OCI-LY7 (cell line): Measurements from ENCODE around the gene AAGAB.

Source experiments
- CTCF ChIP-seq: fragments of 200-600 bp; sonication (generic); conservative IDR thresholded peaks from 2 replicates; pipeline ENCODE4 v1.5.1; 2014; ENCODE audit warnings: mild to moderate bottlenecking, antibody characterized with exemption, low read length, moderate library complexity, mixed read lengths
- EZH2phosphoT487 ChIP-seq: fragments of 200-600 bp; sonication (generic); IDR thresholded peaks from 2 replicates; pipeline ENCODE4 v1.6.1; 2018; ENCODE audit warnings: low read depth, borderline replicate concordance, mild to moderate bottlenecking, mixed run types, antibody characterized with exemption, low read length, moderate library complexity, mixed read lengths

DNA sequence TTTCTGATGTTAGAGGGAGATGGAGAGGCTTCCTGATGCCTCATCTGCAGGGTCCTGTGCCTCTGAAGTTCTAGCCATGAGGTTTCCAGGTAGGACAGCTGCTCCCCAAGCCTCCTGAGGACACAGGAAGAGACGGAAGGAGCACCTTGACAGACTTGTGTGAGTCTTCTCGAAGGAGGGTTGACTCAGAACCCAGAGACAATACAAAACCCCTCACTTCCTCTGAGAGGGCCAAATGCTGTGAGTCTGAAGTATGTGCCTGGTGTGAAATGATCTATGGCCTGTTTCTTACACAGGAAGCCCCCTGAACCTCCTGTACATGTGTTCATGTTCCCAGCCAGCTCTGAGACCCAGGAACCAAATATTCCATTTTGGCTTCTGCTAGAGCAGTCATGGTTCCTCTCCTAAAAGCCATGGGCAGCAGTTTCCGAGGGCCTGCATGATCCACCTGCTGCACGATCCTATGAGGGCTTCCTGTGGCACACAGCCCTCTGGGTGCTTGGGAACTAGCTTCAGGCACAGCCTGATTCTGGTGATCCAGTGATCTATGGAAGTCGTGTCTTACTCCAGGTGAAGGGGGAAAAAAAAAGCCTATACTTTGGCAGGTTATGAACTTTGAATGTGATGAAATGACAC is 62.2 kb downstream of the AAGAB start:
- TF ChIP-seq CTCF = no peak
- no peak for TF ChIP-seq EZH2phosphoT487
